ENCODE data around the gene HBA2.
"Not testable (repeated sequence)": the region's sequence is repeated elsewhere in the genome, so short reads cannot be mapped to it uniquely, and the experiment has no call there.

The HBA2 gene

DNA sequence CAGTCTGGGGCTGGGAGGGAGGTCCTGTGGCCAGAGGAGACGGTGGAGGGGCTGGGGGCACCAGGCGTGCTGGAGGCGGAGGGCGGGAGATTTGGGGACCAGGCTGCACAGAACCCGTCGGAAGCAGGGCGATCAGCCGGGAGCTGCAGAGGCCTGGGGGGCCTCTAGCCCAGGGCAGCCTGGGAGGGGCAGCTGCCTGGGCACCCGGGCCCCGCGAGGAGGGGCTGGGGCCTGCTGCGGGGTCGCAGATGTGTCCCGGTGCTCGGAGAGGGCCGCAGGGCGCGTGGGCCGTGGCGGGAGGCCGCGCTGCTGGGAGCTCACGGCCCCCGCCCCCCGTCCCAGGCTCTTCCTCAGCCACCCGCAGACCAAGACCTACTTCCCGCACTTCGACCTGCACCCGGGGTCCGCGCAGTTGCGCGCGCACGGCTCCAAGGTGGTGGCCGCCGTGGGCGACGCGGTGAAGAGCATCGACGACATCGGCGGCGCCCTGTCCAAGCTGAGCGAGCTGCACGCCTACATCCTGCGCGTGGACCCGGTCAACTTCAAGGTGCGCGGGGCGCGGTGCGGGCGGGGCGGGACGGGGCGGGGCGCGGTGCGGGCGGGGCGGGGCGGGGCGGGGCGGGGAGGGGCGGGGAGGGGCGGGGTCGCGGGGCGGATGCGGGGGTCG is 19.0 kb upstream of the HBA2 start:
- in situ Hi-C loops (cut with MboI; ENCODE audit: low pct_unique_long_range_greater_than_20kb, low sequenced_read_pairs); DNase-seq: not testable (repeated sequence)

DNA sequence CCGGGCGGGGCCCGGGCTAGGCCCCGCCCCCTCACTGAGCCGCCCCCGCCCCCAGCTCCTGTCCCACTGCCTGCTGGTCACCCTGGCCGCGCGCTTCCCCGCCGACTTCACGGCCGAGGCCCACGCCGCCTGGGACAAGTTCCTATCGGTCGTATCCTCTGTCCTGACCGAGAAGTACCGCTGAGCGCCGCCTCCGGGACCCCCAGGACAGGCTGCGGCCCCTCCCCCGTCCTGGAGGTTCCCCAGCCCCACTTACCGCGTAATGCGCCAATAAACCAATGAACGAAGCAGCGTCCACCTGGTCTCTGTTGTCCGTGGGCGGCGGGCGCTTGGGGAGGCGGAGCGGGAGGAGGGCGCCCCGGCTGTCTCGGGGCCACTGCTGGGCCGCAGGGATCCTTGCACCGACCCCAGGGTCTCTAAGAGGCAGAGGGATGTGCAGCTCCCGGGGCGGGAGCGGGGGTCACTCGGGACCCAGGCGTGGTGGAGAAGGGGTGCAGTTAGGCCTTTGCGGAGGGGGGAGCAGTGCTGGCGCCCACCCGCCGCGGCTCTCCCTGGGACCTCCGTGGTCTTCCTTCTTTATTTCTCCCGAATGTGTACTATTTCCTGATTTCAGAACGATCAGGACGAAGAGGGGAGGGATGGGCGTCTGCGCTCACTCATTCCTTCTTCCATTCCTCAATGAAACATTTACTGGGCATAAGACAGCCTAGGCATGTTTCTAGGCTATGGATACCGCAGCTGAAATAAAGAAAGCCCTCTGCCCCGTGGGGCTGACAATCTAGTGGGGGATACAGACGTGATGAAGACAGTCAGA is 18.3 kb upstream of the HBA2 start:
- in situ Hi-C loops (cut with MboI; ENCODE audit: low pct_unique_long_range_greater_than_20kb, low sequenced_read_pairs): no loop called here
- peak; percentile 39 for DNase-seq

DNA sequence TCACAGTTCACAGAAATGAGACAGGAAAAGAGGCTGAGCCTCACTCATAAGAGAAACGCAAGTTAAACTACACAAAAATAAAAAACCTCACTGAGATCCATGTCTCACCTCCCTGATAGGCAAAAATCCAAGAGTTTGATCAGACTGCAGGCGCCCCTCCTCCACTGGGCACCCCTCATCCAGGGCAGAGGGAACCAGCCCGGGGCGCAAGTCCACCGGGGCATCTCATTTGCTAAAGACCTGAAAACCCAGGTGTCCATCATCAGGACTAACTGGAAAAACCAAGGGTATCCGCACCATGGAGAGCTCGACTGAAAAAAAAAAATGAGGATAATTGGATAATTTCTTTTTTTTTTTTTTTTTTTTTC is 17.7 kb upstream of the HBA2 start:
- DNase-seq: no peak

DNA sequence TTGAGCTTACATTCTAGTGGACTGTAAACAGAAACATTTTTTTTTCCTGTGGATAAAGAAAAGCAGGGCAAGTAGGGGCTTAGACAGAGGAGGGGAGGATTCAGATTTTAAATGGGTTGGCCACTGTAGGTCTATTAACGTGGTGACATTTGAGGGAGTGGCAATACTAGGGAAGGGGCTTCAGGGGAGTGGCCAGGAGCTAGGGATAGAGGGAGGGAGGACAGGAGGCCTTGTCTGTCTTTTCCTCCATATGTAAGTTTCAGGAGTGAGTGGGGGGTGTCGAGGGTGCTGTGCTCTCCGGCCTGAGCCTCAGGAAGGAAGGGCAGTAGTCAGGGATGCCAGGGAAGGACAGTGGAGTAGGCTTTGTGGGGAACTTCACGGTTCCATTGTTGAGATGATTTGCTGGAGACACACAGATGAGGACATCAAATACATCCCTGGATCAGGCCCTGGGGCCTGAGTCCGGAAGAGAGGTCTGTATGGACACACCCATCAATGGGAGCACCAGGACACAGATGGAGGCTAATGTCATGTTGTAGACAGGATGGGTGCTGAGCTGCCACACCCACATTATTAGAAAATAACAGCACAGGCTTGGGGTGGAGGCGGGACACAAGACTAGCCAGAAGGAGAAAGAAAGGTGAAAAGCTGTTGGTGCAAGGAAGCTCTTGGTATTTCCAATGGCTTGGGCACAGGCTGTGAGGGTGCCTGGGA is 13.4 kb upstream of the HBA2 start:
- in situ Hi-C loops (cut with MboI; ENCODE audit: low pct_unique_long_range_greater_than_20kb, low sequenced_read_pairs): no loop called here
- no peak for DNase-seq

More for the DNA sequence above, 17.7 kb upstream of the HBA2 start:
- in situ Hi-C loops (cut with MboI; ENCODE audit: low pct_unique_long_range_greater_than_20kb, low sequenced_read_pairs): no loop called here

- DNase-seq; in situ Hi-C loops (cut with MboI; ENCODE audit: low pct_unique_long_range_greater_than_20kb, low sequenced_read_pairs): not testable (repeated sequence)
Measured at GRCh38 chr16:160242-160641, 12.4 kb upstream of the HBA2 start.

GRCh38 chr16:160691-161190 is 11.9 kb upstream of the HBA2 start:
- no peak for DNase-seq

DNA sequence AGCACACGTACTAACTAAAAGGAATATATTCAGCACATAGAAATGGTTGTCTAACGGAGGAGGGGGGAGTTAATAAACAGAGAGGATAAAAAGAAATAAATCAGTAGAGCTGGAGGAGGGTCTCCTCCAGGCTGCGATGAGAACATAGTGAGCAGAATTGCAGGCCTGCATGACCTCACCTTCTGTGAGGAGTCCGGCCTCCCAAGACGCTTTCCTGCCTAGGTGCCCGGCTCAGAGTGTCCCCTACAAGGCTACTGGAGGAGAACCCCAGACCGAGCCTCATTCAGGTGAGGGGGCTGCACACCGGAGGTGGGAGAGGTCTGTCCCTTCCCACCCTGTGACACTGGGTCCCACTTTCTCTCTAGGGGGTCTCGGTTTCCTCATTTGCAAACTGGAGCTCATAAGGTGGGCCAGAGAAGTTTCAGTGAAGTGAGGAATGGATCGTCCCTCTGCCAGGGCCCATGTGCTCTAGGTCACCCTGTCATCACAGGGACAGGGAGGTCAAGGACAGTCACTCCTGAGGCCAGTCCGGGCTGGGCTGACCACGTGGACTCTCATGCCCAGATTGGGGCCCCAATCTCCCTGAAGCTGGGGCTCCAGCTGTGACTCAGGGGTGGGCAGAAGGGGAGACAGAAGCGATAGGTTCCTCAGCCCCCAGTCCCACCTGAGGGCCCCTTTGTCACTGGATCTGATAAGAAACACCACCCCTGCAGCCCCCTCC is 10.2 kb upstream of the HBA2 start:
- in situ Hi-C loops (cut with MboI; ENCODE audit: low pct_unique_long_range_greater_than_20kb, low sequenced_read_pairs): no loop called here
- DNase-seq: no peak

More at GRCh38 chr16:160691-161190, 11.9 kb upstream of the HBA2 start:
- in situ Hi-C loops (cut with MboI; ENCODE audit: low pct_unique_long_range_greater_than_20kb, low sequenced_read_pairs): no loop called here

DNA sequence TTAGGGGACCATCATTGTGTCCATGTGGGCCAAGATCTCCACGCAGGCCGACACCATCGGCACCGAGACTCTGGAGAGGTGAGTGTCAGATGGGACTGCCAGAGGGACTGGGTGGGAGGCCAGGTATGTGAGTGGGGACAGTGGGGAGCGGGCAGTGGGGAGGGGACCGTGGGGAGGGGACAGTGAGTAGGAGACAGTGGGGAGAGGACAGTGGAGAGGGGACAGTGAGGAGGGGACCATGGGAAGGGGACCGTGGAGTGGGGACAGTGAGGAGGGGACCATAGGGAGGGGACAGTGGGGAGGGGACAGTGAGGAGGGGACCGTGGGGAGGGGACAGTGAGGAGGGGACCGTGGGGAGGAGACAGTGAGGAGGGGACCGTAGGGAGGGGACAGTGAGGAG is 9.5 kb upstream of the HBA2 start:
- in situ Hi-C loops (cut with MboI; ENCODE audit: low pct_unique_long_range_greater_than_20kb, low sequenced_read_pairs); DNase-seq: not testable (repeated sequence)

DNA sequence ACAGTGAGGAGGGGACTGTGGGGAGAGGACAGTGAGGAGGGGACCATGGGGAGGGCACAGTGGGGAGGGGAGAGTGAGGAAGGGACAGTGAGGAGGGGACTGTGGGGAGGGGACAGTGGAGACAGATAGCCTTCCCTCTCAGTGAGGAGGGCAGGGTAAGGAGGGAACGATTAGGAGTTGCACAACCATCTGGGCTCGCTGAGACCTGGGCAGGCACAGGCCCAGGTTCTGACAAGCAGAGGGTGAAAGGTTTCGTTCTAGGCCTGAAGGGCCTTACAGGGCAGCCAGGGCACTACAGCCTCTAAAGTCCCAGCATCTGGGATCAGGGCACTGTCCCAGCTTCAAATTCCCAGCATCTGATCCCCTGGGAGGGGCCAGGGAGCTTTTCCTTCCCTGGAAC is 9.0 kb upstream of the HBA2 start:
- DNase-seq; in situ Hi-C loops (cut with MboI; ENCODE audit: low pct_unique_long_range_greater_than_20kb, low sequenced_read_pairs): not testable (repeated sequence)

- DNase-seq; in situ Hi-C loops (cut with MboI; ENCODE audit: low pct_unique_long_range_greater_than_20kb, low sequenced_read_pairs): not testable (repeated sequence)
Measured at GRCh38 chr16:164134-164823, 8.4 kb upstream of the HBA2 start.

DNA sequence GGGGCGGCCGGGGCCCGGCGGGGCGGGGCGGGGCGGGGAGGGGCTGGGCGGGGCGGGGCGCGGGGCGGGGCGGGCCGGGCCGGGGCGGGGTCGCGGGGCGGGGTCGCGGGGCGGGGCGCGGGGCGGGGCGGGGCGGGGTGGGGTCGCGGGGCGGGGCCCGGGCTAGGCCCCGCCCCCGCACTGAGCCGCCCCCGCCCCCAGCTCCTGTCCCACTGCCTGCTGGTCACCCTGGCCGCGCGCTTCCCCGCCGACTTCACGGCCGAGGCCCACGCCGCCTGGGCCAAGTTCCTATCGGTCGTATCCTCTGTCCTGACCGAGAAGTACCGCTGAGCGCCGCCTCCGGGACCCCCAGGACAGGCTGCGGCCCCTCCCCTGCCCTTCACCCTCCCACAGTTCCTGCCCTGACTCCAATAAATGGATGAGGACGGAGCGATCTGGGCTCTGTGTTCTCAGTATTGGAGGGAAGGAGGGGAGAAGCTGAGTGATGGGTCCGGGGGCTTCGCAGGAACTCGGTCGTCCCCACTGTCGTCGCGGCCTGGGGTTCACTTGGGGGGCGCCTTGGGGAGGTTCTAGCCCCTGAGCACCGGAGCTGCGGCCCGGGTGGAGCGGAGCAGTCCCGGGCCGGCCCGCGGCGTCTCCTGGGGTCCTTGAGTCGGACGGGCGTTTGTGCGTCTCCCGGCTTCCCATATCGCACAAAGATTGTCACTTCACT is 7.7 kb upstream of the HBA2 start:
- in situ Hi-C loops (cut with MboI; ENCODE audit: low pct_unique_long_range_greater_than_20kb, low sequenced_read_pairs): no loop called here
- DNase-seq: no peak

DNA sequence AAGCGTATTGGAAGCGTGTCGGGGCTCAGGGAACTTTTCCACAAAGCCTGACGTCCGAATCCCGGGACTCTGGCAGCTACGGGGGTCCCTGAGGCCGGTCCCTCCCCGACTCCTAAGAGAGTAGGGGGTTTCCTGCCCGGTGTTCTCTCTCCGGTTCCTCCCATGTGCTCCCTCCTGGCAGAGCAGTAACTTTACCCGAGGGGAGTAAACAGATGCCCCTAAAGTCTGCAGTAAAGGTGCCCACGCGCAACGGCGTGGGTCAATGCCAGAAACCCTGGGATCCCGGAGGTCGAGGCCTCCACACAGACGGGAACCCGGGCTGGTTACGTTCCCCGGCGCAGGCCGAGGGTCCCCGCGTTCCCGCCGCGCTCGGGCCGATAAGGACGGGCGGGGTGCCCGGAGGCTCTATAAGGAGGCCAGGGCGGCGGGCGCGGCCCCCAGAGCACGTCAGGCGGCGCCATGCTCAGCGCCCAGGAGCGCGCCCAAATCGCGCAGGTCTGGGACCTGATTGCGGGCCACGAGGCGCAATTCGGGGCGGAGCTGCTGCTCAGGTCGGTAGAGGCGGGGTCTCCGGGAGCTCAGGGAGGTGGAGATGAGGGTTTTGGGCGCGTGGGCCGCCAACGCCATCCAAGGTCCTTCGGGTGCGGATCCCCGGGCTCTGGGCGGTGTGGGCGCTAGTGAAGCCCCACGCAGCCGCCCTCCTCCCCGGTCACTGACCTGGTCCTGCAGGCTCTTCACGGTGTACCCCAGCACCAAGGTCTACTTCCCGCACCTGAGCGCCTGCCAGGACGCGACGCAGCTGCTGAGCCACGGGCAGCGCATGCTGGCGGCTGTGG is 6.9 kb upstream of the HBA2 start, which contains the start of gene HBM:
Gene HBM, plus strand, starts transcription at position 440 of the 836 bp plus-strand sequence. Its CDS starts 20 bp downstream, at position 460.
- DNase-seq: no peak
- in situ Hi-C loops (cut with MboI; ENCODE audit: low pct_unique_long_range_greater_than_20kb, low sequenced_read_pairs): no loop called here

DNA sequence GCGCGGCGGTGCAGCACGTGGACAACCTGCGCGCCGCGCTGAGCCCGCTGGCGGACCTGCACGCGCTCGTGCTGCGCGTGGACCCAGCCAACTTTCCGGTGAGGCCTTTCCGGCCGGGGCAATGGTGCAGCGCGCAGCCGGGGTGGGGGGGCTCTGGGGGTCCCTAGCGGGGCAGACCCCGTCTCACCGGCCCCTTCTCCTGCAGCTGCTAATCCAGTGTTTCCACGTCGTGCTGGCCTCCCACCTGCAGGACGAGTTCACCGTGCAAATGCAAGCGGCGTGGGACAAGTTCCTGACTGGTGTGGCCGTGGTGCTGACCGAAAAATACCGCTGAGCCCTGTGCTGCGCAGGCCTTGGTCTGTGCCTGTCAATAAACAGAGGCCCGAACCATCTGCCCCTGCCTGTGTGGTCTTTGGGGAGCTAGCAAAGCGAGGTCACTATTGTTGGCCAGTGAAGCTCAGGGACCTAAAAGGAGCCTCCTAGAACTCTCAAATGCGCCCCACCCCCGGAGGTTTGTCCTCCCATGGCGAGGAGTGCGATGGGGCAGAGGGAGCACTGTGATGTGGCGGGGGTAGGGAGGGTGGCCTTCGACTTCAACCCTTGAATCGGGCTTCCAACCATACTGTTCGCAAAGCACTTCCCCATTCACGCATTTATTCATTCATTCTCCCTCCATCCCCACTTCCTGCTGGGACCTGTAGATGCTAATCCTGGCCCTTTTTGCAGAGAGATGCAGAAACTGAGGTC is 6.1 kb upstream of the HBA2 start:
- DNase-seq: peak; percentile 43
- in situ Hi-C loops (cut with MboI; ENCODE audit: low pct_unique_long_range_greater_than_20kb, low sequenced_read_pairs): no loop called here

- in situ Hi-C loops (cut with MboI; ENCODE audit: low pct_unique_long_range_greater_than_20kb, low sequenced_read_pairs): no loop called here
Measured at GRCh38 chr16:167122-167690, 5.5 kb upstream of the HBA2 start.

GRCh38 chr16:168424-168823 is 4.3 kb upstream of the HBA2 start:
- DNase-seq: no peak
- in situ Hi-C loops (cut with MboI; ENCODE audit: low pct_unique_long_range_greater_than_20kb, low sequenced_read_pairs): no loop called here

More at GRCh38 chr16:167122-167690, 5.5 kb upstream of the HBA2 start:
- no peak for DNase-seq

DNA sequence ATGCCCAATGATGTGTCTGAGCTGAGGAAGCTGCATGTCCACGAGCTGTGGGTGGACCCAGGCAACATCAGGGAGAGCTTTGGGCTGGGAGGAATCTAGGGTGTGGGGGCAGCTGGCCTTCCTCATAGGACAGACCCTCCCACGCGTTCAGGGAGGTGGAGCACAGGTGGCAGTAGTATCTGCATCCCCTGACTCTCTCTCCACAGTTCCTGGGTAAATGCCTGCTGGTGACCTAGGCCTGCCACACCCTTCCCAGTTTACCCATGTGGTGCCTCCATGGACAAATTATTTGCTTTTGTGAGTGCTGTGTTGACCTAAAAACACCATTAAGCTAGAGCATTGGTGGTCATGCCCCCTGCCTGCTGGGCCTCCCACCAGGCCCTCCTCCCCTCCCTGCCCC is 3.7 kb upstream of the HBA2 start:
- DNase-seq: no peak
- in situ Hi-C loops (cut with MboI; ENCODE audit: low pct_unique_long_range_greater_than_20kb, low sequenced_read_pairs): no loop called here
